ENCODE results near the gene RINT1.
"Not testable (repeated sequence)": the region's sequence is repeated elsewhere in the genome, so short reads cannot be mapped to it uniquely, and the experiment has no call there.

RINT1 gene

DNA sequence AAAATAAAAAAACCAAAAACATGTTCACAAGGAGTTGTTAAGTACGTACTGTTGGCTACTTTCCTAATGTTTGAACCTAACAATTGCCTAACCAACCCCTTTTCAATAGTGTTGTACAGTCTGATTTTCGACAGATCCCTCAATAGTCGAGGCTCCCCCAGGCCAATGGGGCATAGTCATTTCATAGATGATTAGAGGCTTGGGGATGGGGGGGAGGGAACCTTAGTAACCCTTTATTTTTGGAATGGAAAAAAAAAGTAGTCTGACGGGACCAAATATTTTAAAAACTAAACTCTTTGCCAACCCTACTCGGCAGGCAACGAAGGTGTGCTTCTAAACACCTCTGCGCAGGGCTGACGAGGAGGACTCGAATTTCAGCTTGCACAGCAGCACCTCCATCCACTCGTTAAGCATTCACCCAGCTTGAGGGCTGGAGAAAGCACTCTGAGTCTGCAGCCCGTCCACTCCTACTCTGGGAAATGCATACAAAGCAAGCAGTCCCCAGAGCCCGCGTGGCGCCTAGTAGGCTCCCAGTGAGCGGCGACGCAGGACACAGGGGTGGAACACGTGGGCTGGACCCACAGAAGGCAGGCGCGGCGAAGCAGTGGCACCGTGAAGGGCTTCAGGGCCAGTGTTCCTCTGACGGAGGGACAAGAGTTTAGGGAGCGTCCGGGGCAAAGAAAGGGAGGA, 10.8 kb upstream of the RINT1 start:
- TF ChIP-seq POLR2A (IDR thresholded peaks at IDR 0.05; ENCODE audit: low read depth, low read length), result peak; percentile 27
- FAIRE-seq (no peak), DNase-seq (ENCODE audit: insufficient read length, low spot score) (peak; percentile 52)

- TF ChIP-seq POLR2A (IDR thresholded peaks at IDR 0.05; ENCODE audit: low read depth, low read length), result peak; percentile 96
- DNase-seq (ENCODE audit: insufficient read length, low spot score) (peak; percentile 91), FAIRE-seq (no peak)
Measured at GRCh38 chr7:105521717-105522463, 10.1 kb upstream of the RINT1 start, which contains the start of gene PUS7. Gene PUS7, minus strand, starts transcription at chr7:105522271. Its CDS starts 13,759 bp downstream, at chr7:105508512.

DNA sequence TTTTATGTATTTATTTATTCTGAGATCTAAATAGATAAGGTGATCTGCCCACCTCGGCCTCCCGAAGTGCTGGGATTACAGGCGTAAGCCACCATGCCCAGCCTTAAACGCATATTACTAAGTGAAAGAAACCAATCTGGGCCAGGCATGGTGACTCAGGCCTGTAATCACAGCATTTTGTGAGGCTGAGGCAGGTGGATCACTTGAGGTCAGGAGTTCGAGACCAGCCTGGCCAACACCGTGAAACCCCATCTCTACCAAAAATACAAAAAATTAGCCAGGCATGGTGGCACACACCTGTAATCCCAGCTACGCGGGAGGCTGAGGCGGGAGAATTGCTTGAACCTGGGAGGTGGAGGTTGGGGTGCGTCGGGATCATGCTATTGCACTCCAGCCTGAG, 7.6 kb upstream of the RINT1 start:
- not testable (repeated sequence) for FAIRE-seq; DNase-seq (ENCODE audit: insufficient read length, low spot score)

- DNase-seq (ENCODE audit: insufficient read length, low spot score) (no peak), FAIRE-seq (no peak)
- no peak for TF ChIP-seq POLR2A (IDR thresholded peaks at IDR 0.05; ENCODE audit: low read depth, low read length)
Measured at GRCh38 chr7:105524840-105525239, 7.2 kb upstream of the RINT1 start.

- not testable (repeated sequence) for FAIRE-seq; DNase-seq (ENCODE audit: insufficient read length, low spot score)
Measured at GRCh38 chr7:105527737-105528136, 4.3 kb upstream of the RINT1 start.

- TF ChIP-seq POLR2A (IDR thresholded peaks at IDR 0.05; ENCODE audit: low read depth, low read length), result no peak
- FAIRE-seq (no peak), DNase-seq (ENCODE audit: insufficient read length, low spot score) (no peak)
Measured at GRCh38 chr7:105530126-105530525, 1.9 kb upstream of the RINT1 start.

DNA sequence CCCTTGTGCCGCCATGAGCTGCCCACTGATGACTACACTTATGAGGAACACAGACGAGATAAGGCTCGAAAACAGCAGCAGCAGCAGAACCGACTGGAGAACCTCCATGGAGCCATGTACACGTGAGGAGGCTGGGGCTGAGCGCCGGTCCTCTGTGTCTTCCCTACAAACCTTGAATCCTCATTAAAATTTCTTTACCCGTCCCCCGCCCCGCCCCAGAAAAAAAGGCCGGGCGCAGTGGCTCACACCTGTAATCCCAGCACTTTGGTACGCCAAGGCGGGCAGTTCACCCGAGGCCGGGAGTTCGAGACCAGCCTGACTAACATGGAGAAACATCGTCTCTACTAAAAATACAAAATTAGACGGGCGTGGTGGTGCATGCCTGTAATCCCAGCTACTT, 1.5 kb upstream of the RINT1 start:
- no peak for DNase-seq (ENCODE audit: insufficient read length, low spot score)
- FAIRE-seq, result no peak
- TF ChIP-seq POLR2A (IDR thresholded peaks at IDR 0.05; ENCODE audit: low read depth, low read length), result no peak

DNA sequence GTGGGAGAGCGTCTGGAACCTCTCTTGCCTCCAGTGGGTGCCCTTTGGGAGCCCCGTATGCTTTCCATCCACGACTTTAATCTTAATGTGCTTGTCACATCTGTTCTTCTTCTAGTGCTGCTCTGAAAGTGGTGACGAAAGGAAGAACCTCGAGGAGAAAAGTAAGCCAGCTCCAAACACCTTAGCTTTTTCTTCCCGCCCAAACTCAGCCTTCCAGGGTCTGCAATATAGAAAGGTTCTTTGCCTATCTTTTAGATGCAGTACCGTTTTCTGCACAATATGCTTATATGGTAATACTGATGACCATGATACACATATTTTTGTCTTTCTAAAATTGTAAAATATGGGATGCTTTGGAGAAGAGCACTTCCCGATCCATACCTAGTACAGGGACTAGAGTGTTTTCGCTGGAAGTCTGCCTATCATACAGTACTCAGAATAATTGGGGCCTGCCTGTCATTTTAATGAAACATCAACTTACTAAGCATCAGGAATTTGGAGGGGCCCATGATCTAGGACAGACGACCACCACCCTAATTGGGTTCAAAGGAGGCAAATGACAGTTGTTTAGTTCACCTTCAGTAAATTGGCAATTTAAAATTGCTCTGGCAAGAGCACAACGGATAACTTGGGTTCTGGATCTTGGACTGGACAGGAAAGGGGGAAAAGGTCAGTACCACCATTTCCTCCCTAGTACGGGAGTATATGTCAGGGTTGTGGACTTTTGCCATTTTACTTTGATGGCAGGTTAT, 884 bp downstream of the RINT1 start:
- no peak for FAIRE-seq
- no peak for TF ChIP-seq POLR2A (IDR thresholded peaks at IDR 0.05; ENCODE audit: low read depth, low read length)
- DNase-seq (ENCODE audit: insufficient read length, low spot score), result no peak

DNA sequence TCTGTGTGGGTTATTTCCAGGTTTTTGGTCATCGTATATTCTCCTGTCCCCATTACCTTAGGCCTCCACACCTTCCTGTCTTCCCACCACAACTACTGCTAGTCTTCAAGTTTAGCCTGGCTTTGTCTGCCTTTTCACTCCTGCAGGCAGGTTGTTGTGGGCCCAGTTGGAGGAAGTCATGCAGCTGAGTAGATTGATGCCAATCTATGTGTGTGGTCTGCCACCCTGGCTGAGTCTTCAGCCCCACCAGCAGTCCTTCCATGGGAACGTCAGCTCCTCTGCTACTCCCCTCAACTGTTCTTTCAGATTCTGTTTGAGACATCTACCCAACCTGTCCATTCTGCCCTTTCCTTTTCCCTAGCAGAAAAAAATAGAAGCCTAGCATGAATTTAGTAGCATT, 6.3 kb downstream of the RINT1 start:
- no peak for TF ChIP-seq POLR2A (IDR thresholded peaks at IDR 0.05; ENCODE audit: low read depth, low read length)
- FAIRE-seq, result no peak
- DNase-seq (ENCODE audit: insufficient read length, low spot score), result no peak

DNA sequence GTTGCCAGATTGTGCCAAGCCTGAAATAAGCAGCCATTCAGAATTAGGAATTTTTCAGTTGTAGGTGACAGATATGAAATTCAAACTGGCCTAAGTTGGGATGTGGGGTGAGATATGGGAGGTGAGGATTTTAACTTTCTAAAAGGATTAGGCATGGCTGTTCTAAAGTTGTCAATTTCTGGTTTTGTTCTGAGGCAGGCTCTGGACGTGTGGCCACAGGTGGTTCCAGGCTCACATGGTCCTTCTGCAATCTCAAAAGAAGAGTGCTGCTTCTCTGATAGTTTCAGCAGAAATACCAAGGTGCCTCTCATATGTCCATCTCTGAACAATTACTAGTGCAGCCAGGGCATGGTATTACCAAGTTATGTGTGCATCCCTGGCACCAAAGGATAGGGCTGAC, 27.9 kb downstream of the RINT1 start:
- FAIRE-seq, result no peak
- no peak for DNase-seq (ENCODE audit: insufficient read length, low spot score)
- TF ChIP-seq POLR2A (IDR thresholded peaks at IDR 0.05; ENCODE audit: low read depth, low read length), result no peak

DNA sequence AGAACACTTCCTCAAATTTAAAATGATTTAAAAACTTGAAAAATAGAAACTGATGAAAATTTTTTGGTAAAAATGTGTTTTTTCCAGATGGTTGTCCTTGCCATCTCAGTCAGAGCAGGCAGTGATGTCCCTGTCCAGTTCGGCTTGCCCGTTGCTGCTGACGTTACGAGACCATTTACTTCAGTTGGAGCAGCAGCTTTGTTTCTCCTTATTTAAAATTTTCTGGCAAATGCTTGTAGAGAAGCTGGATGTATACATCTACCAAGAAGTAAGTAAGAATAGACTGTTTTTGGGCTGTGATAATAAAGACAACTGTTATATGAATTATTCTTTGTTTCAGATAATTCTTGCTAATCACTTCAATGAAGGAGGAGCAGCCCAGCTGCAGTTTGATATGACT, 33.2 kb downstream of the RINT1 start:
- FAIRE-seq (no peak), DNase-seq (ENCODE audit: insufficient read length, low spot score) (no peak)
- TF ChIP-seq POLR2A (IDR thresholded peaks at IDR 0.05; ENCODE audit: low read depth, low read length), result no peak

DNA sequence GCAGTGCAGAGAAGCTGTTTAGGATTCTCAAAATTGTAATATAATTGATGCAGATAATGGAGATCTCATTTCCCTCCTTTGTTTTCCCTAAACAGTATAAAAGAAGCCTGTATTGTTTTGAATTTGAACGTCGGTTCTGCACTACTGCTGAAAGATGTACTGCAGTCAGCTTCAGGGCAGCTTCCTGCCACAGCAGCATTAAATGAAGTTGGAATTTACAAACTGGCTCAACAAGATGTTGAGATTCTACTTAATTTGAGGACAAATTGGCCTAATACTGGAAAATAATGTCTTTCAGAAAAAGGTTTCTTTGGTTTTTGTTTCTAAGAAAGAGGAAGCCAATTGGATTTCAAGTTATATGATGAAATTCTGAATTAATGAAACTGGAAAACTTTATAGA, 35.0 kb downstream of the RINT1 start:
- DNase-seq (ENCODE audit: insufficient read length, low spot score) (no peak), FAIRE-seq (no peak)
- TF ChIP-seq POLR2A (IDR thresholded peaks at IDR 0.05; ENCODE audit: low read depth, low read length), result no peak

DNA sequence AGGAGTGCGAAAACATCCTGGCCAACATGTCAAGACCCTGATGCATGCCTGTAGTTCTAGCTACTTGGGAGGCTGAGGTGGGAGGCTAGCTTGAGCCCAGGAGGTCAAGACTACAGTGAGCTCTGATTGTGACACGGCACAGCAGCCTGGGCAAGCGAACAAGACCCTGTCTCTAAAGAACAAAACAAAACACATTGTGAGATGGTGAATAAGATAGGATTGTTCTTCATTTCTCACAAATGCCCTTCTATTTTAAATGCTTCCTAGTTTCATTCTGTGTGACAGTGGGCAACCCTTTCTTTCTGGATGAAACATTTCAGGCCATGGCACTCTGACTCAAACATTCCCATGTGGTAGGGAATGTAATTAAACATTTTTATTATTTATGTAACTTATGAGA, 35.8 kb downstream of the RINT1 start:
- no peak for FAIRE-seq
- no peak for TF ChIP-seq POLR2A (IDR thresholded peaks at IDR 0.05; ENCODE audit: low read depth, low read length)
- DNase-seq (ENCODE audit: insufficient read length, low spot score), result no peak

- TF ChIP-seq POLR2A (IDR thresholded peaks at IDR 0.05; ENCODE audit: low read depth, low read length), result no peak
- DNase-seq (ENCODE audit: insufficient read length, low spot score) (no peak), FAIRE-seq (no peak)
Measured at GRCh38 chr7:105571891-105572290, 39.9 kb downstream of the RINT1 start.
